ENCODE measurements around the gene KDM1B.
A peak's percentile ranks its signal among the peaks of the same experiment; 100 is the strongest.

Gene KDM1B, protein sequence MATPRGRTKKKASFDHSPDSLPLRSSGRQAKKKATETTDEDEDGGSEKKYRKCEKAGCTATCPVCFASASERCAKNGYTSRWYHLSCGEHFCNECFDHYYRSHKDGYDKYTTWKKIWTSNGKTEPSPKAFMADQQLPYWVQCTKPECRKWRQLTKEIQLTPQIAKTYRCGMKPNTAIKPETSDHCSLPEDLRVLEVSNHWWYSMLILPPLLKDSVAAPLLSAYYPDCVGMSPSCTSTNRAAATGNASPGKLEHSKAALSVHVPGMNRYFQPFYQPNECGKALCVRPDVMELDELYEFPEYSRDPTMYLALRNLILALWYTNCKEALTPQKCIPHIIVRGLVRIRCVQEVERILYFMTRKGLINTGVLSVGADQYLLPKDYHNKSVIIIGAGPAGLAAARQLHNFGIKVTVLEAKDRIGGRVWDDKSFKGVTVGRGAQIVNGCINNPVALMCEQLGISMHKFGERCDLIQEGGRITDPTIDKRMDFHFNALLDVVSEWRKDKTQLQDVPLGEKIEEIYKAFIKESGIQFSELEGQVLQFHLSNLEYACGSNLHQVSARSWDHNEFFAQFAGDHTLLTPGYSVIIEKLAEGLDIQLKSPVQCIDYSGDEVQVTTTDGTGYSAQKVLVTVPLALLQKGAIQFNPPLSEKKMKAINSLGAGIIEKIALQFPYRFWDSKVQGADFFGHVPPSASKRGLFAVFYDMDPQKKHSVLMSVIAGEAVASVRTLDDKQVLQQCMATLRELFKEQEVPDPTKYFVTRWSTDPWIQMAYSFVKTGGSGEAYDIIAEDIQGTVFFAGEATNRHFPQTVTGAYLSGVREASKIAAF

DNA sequence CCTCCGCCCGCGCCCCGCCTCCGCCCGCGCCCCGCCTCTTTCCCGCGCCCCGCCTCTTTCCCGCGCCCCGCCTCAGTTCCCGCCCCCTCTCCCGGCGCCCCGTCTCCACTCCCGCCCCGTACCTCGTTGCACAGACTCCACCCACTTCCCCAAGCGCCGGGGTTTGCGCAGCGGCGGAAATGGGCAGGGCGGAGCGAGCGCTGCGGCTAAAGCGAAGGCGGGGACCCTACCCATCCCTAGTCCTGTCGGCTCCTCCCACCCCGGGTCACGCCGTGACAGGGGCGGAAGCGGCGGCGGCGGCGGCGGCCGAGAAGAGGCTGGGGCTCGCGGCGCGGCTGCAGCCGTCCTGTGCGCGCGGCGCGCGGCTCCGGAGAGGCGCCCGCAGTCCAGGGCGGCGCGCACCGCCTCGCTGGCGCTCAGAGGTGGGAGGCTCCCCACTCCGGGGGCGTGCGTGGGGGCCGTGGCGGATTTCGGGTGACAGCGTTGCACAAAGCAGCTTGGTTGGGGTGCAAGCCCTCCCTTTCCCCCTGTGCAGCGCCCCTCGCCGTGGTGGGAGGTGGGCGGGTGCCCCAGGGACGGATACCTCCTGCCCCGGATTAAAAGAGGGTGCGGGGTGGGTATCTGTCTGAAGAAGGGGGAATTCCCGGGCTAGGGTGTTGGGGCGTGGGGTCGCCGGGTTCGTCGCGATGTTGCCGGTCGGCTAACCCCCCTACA, at the start of gene KDM1B:
KDM1B (plus strand) TSS at position 273 of the 714 bp plus-strand sequence. CDS start 4,474 bp downstream, outside the sequence.
- peak; percentile 92 to 97 for DNase-seq (ENCODE audit: low read depth in 2 of 2)

- DNase-seq (ENCODE audit: low read depth in 2 of 2): no peak
These were observed 48.2 kb upstream of the KDM1B start for GRCh38 chr6:18107061-18107460.

- DNase-seq (ENCODE audit: low read depth in 2 of 2): no peak
These were observed 45.1 kb upstream of the KDM1B start for GRCh38 chr6:18110162-18110561.

DNA sequence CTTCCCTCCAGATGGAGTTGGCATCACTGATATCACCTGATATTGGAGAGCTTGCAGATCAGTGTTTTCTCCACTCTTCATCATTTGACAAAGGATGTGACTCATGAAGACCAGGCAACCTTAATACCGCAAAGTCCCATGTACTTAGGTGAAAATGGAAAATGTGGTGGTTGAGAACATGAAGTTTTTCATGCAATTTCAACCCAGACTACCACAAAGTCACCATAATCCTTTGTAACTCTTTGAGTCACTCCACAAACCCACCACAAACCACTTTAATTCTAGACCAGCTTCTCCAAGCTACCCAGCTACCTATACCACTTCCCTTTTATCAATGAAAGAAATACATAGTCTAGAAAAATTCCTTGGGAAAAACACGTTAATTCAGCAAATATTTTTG, 39.9 kb upstream of the KDM1B start:
- DNase-seq (ENCODE audit: low read depth in 2 of 2): peak in 1 of 2 donors; percentile 7

- no peak for DNase-seq (ENCODE audit: low read depth in 2 of 2)
These were observed 38.1 kb upstream of the KDM1B start for GRCh38 chr6:18117136-18117535.

- DNase-seq (ENCODE audit: low read depth in 2 of 2): no peak
These were observed 36.9 kb upstream of the KDM1B start for GRCh38 chr6:18118330-18118729.

- no peak for DNase-seq (ENCODE audit: low read depth in 2 of 2)
These were observed 36.0 kb upstream of the KDM1B start for GRCh38 chr6:18119236-18119635.

DNA sequence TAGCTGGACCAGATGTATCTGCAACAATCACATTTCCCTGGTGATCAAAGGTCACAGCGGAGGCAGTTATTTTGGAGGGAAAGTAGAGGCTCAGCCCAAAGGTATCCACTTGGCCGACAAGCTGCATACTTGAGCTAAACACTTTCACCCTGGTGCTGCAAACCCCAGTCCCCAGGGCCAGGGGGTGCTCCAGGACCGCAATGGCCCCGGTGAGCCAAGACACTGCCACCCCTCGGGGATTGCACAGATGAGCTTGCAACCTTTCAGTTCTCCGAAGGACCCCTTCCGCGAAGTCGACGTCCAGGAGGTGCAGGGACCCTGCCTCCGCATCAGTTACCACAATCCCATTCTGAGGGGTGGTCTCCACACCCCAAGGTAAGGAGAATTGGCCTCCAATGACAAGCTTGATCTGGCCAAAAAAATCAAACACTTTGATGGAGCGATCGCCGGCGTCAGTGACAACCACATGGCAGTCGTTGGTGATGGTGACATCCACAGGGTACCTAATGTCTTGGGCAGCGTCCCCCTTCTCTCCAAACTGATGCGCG, 33.6 kb upstream of the KDM1B start:
- DNase-seq (ENCODE audit: low read depth in 2 of 2): no peak

GRCh38 chr6:18122128-18123093, 32.8 kb upstream of the KDM1B start, which contains the start of gene NHLRC1:
NHLRC1 (minus strand) TSS chr6:18122677; CDS start chr6:18122606, 71 bp downstream.
- peak; percentile 55 to 74 for DNase-seq (ENCODE audit: low read depth in 2 of 2)

DNA sequence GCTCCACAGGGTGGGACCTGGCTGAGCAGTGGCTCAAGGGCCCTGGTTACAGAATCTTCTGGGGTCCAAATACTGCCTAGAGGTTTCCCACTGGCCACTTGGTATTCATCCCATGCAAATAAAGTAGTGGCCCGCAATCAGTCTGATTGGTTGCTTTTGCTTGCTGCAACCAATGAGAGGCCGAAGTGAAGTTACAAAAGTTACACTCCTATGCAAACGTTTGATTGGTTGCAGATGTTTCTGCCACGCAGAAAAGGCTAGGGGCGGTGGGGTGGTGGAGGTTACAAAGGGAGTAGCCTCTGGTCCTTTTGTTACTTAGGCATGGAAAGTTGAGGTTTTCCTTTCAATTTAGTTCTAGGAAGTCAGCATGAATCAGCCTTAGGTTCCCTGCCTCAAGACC, 29.1 kb upstream of the KDM1B start:
- no peak for DNase-seq (ENCODE audit: low read depth in 2 of 2)

- DNase-seq (ENCODE audit: low read depth in 2 of 2): no peak
These were observed 22.9 kb upstream of the KDM1B start for GRCh38 chr6:18132346-18132745.

DNA sequence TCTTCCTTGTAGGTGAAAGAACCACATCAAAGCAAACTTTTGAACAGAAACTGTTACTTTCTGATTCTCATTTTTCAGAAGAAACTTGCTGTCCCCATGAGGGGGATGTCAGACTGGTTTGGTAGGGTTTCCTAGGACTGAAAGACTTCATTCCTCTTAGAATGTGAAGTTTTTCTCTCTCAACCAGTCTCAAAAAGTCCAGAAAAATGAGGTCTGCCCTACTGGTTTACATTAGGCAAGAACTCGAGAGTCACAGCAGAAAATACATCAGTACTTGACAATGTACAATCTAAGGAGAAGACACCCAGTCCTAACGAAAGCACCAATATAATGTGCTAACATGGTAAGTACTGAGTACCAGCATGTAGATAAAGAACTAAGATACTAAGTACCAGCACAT, 20.1 kb upstream of the KDM1B start:
- DNase-seq (ENCODE audit: low read depth in 2 of 2): no peak

DNA sequence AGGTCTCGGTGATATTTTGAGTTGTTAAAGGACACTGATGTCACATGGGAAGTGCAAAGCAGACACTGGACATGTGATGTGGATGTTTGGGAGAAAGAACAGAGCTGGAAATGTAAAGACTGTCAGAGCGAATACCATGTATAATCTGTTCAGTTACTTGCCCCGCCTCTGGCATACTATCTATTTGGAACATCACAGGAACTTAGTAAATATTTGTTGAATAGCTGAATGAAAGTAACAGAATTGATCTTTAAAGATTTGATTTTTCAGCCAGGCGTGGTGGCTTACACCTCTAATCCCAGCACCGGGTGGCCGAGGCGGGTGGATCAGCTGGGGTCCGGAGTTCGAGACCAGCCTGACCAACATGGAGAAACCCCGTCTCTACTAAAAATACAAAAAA, 19.0 kb upstream of the KDM1B start:
- DNase-seq (ENCODE audit: low read depth in 2 of 2): no peak

DNA sequence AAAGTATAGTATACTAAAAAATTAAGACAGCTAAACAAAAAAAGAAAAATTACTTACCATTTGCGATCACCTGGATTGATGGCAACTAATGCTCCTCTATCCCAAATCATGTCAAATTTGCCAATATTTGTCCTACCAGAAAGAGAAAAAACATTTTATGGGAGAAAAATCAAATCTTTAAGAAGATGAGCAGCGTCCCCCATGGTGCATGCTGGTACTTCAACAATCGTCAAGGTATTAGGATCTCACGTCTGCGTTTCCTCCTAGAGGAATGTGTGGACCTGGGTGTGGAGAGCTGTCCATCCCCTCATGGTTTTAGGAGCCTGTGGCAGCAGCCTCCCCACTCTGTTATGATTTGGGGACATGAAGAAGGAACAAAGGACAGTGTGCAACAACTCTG, 16.3 kb upstream of the KDM1B start:
- DNase-seq (ENCODE audit: low read depth in 2 of 2): no peak

DNA sequence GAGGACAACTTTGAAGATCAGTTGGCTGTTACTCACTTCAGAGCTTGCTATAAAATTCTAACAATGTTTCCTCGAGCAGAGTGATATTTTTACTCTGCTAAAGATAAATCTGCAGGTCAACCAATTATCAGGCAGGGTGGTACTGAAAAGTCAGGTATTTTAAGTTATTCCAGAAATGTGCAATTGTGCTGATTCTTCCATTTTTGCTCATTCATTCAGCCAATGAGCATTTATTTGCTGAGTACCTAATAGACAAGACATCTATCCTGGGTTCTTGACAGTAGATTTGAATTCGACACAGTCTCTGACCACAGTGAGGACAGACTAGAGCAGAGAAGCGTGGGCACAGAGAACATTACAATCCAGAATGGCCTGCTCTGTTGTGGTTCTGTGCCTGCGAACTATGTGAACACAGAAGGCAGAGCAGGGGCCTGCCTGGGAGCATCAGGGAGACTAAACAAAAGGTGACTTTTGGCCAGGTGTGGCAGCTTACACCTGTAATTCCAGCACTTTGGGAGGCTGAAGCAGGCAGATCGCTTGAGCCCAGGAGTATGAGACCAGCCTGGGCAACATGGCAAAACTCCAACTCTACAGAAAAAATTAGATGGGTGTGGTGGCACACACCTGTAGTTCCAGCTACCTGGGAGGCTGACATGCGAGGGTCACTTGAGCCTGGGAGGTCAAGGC, 15.1 kb upstream of the KDM1B start:
- DNase-seq (ENCODE audit: low read depth in 2 of 2): no peak

DNA sequence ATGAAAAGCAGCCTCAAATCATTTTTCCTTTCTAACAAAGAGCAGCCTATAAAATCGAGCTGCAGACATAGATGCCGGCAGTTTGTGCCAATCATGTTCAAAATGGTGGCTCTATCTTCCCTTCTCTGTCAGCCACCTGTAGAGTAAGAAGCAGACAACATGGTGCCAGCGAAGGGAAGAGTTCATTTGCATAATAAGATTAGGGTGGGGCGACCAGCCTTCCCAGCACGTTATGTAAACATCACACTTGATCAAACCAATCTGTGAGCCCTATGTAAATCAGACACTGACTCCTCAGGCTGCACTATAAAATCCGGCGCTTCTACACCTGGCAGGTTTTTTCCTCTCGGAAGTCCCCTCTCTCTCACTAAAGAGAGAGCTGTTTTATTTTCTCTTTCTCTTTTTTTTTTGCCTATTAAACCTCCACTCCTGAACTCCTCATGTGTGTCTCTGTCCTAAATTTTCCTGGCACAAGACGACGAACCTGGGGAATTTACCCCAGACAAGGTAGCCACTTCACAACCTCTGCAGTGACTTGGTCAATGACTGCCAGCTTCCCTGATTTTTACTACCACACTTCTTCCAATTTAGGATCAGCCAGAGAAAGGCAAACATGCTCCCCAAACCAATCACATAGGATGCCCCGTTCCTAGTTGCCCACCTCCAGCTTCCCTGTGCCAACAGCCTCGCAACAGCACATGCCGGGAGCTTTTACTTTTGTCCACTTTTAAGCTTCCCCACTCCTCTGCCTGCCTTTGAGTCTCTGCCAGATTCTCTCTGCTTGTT, 13.2 kb upstream of the KDM1B start:
- no peak for DNase-seq (ENCODE audit: low read depth in 2 of 2)

DNA sequence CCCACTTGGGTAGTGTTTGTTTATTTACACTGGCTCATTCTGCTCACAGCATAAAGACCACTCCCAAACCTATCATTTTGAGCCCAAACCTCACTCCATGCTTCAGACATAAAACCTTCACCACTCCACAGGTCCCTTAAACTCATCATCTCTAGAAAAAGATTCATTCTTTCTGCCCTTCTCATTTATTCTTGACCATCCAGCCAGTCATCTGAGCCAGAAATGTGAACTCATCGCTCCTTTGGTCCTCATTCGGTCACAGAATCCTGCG, 12.7 kb upstream of the KDM1B start:
- no peak for DNase-seq (ENCODE audit: low read depth in 2 of 2)

GRCh38 chr6:18147160-18147559, 8.1 kb upstream of the KDM1B start:
- DNase-seq (ENCODE audit: low read depth in 2 of 2): no peak

- DNase-seq (ENCODE audit: low read depth in 2 of 2): no peak
These were observed 7.6 kb upstream of the KDM1B start for GRCh38 chr6:18147616-18148015.

All from activated CD4-positive, alpha-beta T cell treated with anti-CD3 and anti-CD28 coated beads for 24 hours (primary cell).